Non-pigmented ciliary epithelial cell (primary cell): ENCODE data around the gene GATD1.

Experiments
- DNase-seq: peaks from one replicate; pipeline ENCODE4 v3.0.0-alpha.2; 2010; ENCODE audit warnings: low read depth

GATD1 gene

DNA sequence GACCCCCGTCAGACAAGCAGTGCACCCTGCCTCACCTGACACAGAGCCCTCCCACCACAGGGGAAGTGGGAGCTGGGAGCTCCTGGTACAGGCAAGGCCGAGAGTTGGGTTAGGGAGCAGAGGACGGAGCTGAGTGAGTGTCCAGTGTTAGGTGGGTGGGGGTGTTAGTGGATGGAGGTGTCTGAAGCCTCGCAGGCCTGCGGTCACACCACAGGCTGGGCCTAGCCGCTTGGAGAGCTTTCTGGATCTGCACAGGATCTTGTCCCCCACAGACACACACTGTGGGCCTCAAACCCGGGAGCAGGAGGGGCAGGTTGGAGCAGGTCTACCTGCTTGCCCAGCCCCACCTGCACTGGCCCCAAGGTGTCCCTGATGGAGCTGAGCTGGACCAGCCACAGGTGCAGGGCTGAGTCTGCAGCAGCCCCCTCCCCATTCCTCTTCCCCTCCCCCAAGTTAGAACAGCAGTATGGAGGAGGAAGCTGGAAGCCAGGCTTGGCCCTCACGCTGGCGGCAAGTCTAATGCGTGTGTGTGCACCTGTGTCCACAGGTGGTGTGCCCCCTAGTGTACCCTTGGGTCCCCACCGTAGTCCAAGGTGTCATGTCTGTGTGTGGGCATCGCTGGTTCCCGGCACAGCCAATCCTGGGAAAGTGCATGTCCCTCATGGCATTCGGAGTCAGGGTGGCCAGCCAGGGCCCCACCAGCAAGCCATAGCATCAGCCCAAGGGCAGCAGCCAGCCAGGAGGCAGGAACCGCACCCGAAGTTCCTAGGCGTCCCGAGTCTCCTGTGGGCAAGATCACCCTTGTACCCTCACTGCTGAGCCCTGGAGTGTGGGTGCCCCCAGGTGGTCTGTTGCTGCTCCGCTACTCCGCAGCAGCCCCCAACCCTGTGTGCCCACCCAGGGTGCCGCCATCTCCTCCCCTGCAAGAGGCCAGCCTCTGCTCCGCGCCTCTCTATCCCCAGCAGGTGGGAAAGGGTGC is 2.0 kb upstream of the GATD1 start:
- DNase-seq, result no peak

GRCh38 chr11:776561-777287 is 563 bp downstream of the GATD1 start:
- DNase-seq, result no peak

DNA sequence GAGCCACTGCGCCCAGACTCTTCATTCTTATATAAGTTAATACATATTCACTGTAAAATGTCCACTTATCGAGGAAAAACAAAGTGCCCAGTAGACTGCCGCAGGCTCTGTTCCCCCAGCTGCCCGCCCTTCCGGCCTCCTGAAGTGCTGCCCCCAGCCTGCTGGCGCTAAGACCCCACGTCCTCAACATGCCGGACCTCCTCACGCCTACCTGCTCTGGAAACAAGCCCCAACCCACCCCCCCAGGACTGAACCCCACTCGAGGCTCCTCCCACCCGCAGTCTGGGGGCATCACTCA is 1.1 kb downstream of the GATD1 start:
- no peak for DNase-seq

DNA sequence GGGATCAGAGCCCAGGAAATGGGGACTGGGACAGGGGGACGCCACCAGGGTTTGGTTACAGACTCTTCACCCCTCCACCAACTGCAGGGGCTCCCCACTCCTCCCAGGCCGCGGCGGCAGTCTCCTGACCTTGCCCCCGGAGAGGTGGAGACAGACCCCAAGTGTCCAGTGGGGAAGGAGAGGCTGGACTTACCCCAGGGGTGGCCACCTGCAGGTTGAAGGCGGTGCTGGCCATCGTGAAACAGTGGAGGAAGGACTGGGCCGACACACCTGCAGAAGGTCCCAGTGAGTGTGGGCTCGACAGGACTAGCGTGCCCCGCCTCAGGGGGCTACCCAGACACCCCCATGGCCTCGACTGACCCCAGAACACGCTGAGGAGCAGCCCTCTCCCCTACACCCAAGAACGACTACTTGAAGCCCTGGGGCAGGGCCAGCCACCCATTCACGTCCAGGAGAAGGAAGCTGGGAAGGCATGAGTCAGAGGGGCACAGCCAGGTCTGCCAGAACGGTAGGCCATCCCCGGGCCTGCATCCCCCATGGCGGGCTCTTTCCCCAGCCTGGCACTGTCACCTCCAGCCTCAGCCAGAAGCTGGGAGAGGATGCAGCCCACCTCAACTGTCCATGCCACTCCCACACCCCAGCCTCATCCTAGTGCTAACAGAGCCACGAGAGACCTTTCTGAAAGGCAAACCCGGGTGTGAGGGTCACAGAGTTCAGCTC is 2.3 kb downstream of the GATD1 start:
- DNase-seq, result no peak

DNA sequence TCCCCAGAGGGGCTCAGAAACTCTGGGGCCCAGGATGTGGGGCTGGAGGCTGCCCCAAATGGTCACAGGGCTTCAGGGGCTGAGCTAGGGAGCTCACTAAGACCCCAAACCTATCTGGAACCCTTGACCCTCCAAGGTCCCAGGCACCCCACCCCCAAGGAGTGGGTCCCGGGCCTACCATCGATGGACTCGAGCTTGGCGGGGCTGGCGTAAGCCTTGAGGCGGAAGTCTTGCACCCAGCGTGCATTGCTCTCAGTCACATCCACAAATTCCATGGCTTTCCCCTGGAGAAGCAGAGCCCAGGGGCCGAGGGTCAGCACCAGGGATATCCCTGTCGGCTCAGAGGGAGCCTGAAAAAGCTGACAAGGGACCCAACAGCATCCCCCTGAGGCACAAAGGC is 3.5 kb downstream of the GATD1 start:
- no peak for DNase-seq

DNA sequence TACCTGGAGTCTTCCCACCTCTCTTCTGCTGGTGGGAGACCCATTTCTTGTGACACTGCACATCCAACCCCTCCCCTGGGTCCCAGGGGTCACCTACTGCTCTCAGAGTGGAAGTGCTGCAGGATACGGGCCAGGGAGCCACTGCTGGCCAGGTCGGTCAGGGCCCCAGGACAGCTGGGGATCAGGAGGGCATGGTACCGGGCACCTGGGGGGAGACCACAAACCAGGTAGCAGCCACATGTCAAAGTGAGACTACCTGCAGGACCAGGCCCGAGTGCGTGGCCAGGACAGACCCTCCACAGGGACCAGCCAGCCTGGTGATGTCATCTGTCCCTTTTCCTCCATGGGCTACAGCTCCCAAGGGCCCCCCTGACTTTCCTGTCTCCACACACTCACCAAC is 3.9 kb downstream of the GATD1 start:
- no peak for DNase-seq

GRCh38 chr11:772429-773390 is 4.6 kb downstream of the GATD1 start:
- no peak for DNase-seq

- no peak for DNase-seq
These were observed 5.6 kb downstream of the GATD1 start for GRCh38 chr11:771617-772204.

GRCh38 chr11:770642-771616 is 6.4 kb downstream of the GATD1 start:
- DNase-seq, result no peak

- no peak for DNase-seq
These were observed 7.2 kb downstream of the GATD1 start for GRCh38 chr11:769887-770641.

DNA sequence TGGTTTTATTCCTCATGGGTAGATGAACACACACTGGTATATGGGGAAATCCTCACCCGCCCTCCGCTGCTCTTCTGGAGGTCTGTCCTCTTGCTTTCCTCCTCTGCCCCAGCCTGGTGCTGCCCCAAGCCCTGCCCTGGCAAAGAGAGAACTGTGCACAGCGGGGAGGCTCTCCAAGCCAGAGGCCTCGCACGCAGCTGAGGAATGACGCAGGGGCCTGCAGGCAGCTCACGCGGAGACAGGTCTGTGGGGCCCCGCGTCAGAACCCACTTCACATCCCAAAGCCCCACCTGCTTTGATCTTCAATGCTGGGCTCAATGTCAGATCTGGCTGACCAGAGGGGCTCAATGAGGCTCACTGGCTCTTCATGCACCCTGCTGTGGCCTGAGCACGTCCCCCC is 10.0 kb downstream of the GATD1 start:
- DNase-seq, result no peak

DNA sequence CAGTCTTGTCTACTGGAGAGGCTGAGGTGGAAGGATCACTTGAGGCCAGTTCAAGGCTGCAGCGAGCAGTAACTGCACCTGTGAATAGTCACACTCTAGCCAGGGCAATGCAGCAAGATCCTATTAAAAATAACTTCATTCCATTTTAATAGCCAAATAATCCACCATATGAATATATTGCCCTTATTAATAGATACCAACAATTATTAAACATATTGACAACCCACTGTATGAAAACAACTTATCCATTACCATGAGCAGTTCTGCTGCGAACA is 10.4 kb downstream of the GATD1 start:
- no peak for DNase-seq

GRCh38 chr11:766106-766935 is 11.0 kb downstream of the GATD1 start:
- no peak for DNase-seq

- DNase-seq, result no peak
These were observed 11.5 kb downstream of the GATD1 start for GRCh38 chr11:765802-766091.

DNA sequence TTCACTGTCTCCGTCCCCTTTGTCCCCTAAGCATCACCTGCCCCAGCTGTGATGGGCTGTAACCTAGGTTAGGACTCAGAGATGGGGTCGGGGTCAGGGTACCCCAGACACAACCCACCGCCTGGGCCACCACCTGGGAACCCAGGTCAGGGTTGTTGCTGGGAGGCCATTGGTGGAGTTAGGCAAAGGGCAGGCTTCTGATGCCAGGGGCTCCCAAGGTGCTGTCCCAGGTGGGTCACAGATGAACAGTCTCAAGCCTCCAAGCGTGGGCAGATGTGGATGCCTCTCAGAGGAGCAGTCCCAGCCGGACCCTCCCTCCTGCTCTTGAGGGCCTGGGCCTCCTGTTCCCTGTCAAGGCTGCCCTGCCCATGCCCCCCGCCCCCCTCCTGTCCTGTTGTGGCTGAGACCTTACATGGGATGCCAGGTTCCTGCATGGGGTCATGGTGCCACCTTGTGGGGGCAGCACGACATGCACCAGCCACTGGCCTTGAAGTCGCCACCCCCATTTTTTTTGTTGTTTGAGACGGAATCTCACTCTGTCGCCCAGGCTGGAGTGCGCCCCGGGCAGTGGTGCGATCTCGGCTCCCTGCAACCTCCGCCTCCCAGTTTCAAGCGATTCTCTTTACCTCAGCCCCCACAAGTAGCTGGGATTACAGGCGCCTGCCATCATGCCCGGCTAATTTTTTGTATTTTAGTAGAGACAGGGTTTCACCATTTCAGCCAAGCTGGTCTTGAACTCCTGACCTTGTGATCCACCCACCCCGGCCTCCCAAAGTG is 12.1 kb downstream of the GATD1 start:
- DNase-seq, result no peak

GRCh38 chr11:764322-765024 is 12.8 kb downstream of the GATD1 start:
- DNase-seq, result no peak

DNA sequence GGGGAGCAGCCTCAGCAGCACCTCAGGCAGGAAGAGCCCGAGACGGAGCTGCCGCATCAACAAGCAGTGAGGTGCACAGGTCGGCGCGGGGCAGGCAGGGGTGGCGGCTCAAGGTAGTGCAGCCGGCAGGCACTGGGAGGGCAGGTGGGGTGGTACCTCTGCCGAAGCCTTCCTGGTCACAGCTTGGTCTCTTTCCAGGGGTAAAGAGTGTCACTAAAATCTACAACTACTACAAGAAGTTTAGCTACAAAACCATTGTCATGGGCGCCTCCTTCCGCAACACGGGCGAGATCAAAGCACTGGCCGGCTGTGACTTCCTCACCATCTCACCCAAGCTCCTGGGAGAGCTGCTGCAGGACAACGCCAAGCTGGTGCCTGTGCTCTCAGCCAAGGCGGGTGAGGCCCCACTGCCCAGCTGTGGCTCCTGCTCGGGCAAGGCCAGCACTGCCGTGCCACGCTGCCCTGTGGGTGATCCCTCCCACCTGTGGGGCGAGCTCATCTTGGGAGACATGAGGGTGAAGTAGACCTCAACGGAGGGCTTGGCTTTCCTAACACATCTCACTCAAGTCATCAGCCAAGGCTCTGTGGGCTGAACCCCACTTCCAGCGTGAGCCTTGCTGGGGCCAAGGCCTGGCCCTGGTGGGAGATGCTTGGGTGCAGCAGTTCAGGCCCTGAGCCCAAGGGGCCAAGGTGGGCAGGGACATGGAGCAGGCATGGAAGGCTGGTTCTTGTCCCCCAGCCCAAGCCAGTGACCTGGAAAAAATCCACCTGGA is 13.6 kb downstream of the GATD1 start:
- DNase-seq, result no peak
